ENCODE data around the gene ZNF83.
"Not testable (repeated sequence)": the region's sequence is repeated elsewhere in the genome, so short reads cannot be mapped to it uniquely, and the experiment has no call there.

Gene ZNF83

GRCh38 chr19:52637718-52638585 lies at the start of gene ZNF83:
Gene ZNF83, minus strand, starts transcription at chr19:52638355.
- DNase-seq = peak; percentile 56

GRCh38 chr19:52687684-52688083 lies 49.5 kb upstream of the ZNF83 start:
- DNase-seq = no peak

- no peak for DNase-seq
These were observed 47.7 kb upstream of the ZNF83 start for GRCh38 chr19:52685811-52686210.

- DNase-seq = not testable (repeated sequence)
These were observed 43.1 kb upstream of the ZNF83 start for GRCh38 chr19:52681216-52681615.

DNA sequence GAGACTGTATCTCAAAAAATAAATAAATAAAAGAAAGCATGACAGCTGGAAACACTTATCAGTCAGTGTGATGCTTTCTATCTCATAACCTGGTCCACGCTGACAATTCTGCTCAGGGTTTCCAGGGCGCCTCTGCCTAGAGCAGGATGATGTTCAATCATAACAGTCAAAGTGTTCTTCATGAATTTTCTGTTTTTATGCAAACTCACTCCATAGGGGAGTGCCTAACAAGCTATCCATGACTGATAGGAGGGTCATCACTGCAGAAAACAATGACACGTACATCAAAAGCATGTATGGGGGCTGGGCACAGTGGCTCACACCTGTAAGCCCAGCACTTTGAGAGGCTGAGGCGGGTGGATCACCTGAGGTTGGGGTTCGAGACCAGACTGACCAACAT lies 41.4 kb upstream of the ZNF83 start:
- DNase-seq = no peak

DNA sequence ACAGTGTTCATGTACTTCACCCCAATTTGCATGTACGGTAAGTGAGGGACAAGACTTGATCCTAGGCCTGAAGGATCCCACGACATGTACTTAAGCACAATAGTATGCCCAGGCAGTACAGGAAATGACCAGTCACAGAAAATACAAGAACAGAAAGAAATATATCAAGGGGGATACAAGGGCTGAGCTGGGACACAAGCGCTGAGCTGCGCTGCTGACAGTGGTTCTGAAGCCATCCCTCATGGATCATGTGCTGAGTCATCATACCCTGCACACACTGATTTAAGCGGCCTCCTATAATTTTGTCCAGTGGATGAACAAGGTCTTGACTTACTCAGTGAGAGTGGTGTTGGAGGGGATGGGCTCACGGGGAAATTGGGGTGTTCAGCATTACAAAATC lies 37.1 kb upstream of the ZNF83 start:
- DNase-seq = not testable (repeated sequence)

DNA sequence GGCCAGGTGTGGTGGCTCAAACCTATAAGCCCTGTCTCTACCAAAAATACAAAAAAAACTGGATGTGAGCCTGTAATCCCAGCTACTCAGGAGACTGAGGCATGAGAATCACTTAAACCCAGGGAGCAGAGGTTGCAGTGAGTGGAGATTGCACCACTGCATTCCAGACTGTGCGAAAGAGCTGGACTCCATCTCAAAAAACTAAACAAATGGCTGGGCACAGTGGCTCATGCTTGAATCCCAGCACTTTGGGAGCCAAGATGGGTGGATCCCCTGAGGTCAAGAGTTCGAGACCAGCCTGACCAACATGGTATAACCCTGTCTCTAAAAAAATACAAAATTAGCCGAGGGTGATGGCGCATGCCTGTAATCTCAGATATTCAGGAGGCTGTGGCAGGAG lies 34.9 kb upstream of the ZNF83 start:
- DNase-seq = no peak

GRCh38 chr19:52670046-52670445 lies 31.9 kb upstream of the ZNF83 start:
- DNase-seq = no peak

DNA sequence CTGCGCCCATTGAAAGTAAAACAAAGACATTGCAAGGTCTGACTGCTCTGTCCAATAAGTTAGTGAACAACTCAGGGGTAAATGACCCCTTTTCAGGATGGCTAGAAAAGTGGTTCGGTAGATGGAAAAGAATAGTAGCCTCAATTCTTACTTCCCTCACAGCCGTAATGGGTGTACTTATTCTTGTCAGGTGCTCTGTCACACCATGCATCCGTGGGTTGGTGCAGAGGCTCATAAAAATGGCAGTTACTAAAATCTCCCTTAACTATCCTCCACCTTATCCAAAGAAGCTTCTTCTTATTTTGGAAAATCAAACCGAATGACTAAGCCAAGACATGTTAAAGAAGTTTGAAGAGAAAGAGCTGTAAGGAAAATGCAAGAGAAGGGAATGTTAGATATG lies 31.4 kb upstream of the ZNF83 start:
- DNase-seq = no peak

DNA sequence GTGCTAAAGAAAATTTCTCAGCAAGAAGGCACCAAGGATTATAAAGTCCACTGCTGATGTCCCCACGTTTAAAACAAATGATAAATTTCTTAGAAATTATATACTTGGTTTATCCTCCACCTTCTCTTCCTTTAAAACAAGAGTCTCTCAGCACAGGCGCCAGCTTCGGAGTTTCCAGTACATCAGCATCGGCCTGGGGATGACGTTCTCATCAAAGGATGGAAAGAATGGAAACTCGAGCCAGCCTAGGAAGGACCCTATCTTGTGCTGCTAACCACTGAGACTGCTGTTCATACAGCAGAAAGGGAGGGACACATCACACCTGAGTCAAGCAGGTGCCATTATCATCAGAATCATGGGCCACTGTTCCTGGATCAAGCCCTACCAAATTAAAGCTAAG lies 29.8 kb upstream of the ZNF83 start:
- no peak for DNase-seq

DNA sequence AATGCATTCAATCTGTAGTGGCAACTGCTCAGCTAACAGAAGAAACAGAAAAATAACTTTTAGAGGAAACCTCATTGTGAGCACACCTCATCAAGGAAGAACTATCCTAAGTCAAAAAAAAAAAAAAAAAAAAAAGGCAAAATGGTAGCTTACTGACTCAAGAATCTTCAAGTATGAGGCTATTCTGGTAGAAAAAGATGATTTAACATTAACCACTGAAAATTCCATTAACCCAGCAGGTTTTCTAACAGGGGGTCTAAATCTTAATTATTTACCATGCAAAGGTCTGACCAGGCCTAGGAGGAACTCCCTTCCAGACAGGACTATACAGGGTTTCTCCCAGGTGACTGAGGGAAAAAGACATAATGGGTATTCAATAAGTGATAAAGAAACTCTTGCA lies 28.4 kb upstream of the ZNF83 start:
- DNase-seq = no peak

DNA sequence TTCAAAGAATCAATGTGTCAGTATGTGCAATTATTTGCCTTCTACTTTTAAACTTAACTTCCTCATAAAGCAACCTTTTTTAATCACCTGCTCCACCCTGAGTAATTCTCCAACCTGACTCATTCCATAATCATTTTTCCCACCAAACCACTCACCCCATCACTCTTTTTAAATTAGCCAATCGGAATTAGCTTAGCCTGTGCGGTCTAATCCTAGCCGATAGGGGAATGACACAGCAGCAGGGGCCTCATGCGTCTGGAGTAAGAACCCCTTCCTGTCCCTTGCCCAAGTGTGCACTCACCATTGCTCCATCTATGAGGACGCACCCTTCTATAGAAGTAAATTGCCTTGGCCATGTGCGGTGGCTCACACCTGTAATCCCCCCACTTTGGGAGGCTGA lies 27.4 kb upstream of the ZNF83 start:
- no peak for DNase-seq

- no peak for DNase-seq
These were observed 26.9 kb upstream of the ZNF83 start for GRCh38 chr19:52665027-52665426.

DNA sequence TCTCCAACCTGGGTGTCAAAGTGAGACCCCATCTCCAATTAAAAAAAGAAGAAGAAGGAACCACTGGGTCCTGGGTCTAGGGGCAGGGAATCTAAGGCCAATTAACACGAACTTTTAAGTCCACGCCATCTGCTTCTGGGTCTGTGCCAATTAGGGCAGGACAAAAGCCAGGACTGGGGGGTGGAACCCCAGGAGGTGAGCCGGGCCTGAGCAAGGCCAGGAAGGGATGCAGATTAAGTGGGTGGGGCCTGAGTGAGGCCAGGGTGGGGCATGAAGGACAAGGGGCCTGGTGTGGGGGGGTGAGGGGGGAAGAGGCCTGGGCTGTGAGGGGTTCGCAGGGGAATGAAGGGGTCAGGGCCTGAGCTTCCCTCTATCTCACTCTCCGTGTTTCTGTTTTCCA lies 26.3 kb upstream of the ZNF83 start:
- DNase-seq = no peak

DNA sequence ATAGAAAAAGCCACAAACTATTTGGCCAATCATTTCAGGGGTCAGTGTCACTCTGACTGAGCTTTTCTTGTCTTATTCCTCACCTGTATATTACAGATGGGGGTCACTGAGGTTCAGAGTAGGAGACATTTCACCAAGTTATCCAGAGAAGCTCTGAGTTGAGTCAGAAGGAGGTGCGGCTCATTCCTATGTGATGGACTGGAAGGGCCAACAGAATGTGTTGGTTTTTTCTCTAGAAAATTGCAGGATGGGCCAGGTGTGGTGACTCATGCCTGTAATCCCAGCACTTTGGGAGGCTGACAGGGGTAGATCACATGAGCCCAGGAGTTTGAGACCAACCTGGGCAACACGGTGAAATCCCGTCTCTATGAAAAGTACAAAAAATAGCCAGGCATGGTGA lies 24.5 kb upstream of the ZNF83 start:
- no peak for DNase-seq

DNA sequence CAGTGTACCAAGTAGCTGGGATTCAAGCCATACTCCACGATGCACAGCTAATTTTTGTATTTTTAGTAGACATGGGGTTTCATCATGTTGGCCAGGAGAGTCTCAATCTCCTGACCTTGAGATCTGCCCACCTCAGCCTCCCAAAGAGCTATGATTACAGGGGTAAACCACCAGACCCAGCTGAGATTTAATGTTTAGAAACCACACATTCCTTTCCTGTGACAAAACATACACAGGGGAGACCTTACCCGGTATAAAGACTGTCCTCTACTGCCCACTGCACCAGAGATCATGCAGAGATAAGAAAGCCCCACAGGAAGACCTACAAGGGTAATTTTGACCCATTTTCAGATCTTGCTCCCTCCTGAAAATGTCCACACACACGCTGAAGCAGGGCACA lies 22.8 kb upstream of the ZNF83 start:
- no peak for DNase-seq

GRCh38 chr19:52659013-52659412 lies 20.9 kb upstream of the ZNF83 start:
- DNase-seq = no peak

GRCh38 chr19:52658595-52658994 lies 20.4 kb upstream of the ZNF83 start:
- DNase-seq = no peak

DNA sequence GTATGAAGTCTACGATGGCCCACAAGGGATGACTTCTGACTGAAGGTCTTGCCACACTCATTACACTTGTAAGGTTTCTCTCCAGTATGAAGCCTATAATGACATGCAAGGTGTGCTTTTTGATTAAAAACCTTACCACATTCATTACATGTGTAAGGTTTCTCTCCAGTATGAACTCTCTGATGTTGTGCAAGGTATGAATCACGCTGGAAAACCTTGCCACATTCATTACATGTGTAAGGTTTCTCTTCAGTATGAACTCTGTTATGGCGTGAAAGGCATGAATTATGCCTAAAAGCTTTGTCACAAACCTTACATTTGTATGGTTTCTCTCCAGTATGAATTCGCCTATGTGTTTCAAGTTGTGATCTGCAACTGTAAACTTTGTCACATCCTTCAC lies 15.0 kb upstream of the ZNF83 start:
- DNase-seq = no peak

DNA sequence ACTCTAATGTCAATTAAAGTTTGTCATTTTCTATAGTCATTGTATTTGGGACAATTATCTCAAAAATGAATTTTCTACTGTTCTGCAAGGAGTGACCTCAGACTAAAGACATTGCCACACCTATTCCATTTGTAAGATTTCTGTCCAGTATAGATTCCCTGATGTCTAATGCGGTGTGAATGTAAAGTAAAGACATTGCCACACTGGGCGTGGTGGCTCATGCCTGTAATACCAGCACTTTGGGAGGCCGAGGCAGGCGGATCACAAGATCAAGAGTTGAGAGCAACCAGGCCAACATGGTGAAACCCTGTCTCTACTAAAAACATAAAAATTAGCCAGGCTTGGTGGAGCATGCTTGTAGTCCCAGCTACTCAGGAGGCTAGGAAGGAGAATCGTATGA lies 13.8 kb upstream of the ZNF83 start:
- no peak for DNase-seq

DNA sequence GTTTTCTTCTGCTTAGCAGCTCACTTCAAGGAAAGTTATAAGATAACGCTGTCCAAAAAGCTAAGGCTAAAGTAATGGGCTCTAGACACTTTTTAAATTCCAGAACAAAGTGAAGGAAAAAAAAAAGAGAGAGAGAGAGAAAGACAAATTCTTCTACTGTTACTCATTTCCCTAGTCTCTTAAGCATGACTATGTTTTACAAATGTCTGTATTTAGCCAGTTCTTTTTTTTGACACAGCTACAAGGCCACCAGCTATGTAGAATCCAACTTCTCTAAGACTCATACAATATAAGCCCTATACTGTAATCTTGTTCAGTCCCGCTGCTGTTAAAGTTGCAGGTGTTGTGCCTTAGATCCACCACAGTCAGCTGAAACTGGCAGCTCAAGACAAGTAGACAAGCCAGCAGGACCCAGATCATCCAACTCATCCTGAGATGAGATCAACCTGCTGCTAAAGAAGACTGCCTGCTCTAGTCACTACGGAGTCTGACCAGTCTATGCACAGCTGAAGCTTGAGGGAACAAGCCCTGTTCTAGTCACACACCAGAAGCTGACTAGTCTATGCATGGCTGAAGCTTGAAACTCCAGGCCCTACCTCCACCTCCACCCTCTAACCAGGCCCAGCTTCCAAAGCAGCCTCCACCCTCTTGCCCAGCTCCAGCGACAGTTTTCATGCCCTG lies 10.3 kb upstream of the ZNF83 start:
- DNase-seq = no peak

DNA sequence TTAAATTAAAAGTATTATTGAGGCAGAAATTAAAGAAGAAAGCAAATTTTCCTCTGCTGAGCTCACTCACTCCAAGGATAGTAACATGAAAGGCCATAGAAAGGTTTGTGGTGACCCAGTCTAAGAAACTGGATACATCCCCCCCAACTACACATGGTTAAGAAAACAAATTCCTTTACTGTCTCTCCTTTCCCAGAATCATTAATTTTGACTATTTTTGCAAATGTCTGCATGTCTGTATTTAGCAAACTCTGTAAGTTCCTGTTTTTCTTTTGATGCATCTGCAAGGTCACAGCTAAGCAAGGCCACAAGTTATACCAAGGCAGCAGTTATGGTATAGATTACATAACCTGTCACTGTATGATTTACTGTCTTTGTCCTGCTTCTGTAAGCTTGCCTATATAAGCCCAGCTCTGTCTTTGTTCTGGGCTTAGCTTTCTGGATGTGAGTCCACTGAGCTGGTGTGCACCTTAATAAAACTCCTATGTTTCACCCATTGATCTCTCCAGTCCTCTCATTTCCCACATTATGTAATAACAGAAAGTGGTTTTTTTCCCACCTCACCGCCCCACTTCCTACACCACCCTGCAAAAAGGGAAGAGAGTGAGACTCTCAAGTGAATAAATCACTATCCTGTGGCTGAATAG lies 8.5 kb upstream of the ZNF83 start:
- no peak for DNase-seq

GRCh38 chr19:52640916-52641315 lies 2.8 kb upstream of the ZNF83 start:
- DNase-seq = no peak

DNA sequence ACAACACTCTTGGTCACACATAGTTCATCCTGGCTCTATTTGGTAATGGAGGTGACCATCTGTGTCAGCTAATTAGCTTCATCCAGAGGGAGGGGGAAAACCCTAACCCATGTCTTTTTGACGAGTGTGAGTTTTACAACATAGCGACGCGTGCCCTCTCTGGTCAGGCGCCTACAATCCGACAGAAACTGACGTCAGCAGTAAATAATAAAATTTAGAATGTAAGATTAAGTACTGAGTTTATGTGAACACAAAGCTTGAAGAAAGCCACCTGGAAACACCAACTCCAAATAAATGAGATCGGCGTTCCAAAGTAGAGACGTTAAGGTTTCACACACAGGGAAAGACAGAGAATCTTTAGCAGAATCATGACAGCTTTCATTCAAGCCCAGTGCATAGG lies 1.8 kb upstream of the ZNF83 start:
- DNase-seq = no peak

Data from NK-92 treated with Interleukin-12 subunit alpha and Interleukin-12 subunit beta, amount 100 ng/mL, for 24 hours (cell line).